Bladder microvascular endothelial cell (primary cell): ENCODE measurements around the gene ABCC9. TPM values are rescaled to one million over a fixed set of nuclear protein-coding genes. Genes with fewer than 3 reads are reported as not detected.

Experiments used
- total RNA-seq: library from RNA; depleted of rRNA; stranded (reverse); fragments of >200 nt; gene quantifications from 2 replicates; pipeline ENCODE4 v1.2.3, GENCODE V29; 2014

Gene ABCC9
- under 0.01 and 0.13 TPM in 2 replicates for total RNA-seq

GRCh38 chr12:21940549-21941505 is at the start of gene ABCC9:
Gene ABCC9, minus strand, starts transcription at chr12:21941426. Its CDS starts 4,752 bp downstream, at chr12:21936674.

DNA sequence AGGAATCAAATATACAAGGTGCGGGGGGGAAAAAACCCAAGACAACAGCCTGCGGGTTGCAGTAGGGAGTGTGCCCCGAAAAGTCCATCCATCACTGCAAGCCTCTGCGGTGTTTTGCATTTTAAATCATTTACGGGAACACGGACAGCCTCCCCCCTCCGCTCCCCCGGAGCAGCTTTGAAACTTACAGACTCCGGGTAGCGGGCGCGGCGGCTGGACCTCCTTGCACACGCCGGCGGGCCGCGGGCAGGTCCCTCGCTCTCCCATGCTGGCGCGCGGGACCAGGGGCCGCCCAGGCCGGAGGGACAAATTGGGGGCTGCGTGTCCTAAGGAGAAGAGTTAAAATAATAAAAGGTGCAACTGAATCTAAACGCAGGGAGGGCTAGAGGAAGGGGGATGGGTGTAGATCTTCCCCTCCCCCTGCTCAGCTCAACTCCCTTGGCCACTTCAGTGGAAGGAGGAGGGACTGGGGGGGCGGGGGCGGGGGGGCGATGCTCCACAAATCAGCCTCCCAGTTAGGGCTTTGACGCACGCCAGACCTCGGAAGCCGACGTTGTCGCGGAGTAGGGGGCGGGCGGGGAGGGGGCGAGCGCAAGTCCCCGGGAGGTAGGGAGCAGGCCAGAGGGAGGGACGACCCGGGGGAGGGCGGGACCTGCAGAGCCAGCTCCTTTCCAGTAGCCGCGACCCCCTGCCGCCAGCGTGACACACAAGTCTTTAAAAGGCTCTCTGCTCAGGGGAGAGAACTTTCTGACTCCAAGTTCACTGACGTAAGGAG is 166.7 kb downstream of the ABCC9 start, which contains the start of gene KCNJ8:
TSS of gene KCNJ8 (minus strand) at position 349 of the 775 bp plus-strand sequence. CDS start 1,090 bp downstream, outside the sequence.

Other genes starting within 250 kb of the ABCC9 start
- gene KCNJ8, start 166.7 kb downstream of the ABCC9 start, total RNA-seq, result 0.16 TPM in 1 of 2 replicates, not detected in the other
- gene CMAS, start 104.8 kb upstream of the ABCC9 start, total RNA-seq, result 15.2 and 23.0 TPM in 2 replicates